ENCODE measurements around the gene VWA8. TPM values are rescaled to one million over a fixed set of nuclear protein-coding genes. Genes with fewer than 3 reads are reported as not detected.

VWA8 gene
- total RNA-seq, 6 experiments from 2014 or later: 11.3 to 14.7 (median 13.8) TPM

DNA sequence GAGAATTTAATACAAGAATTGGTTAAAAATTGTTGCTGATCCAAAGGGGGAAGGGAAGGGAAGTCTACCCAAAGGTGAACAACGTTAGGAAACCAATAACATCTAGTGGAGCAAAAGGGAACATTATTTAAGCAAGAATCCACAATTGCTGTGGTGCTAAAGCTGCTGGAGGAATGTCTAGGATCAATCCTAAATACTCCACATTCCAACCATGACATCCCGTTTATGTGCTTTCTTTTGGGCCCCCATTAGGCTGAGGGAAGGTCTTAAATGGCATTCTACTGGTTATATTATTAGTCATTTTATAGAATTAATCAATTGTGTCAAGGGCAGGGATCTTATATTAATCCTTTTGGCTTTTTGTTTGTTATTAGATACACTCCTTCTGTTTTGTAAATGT is 39.9 kb upstream of the VWA8 start:
- no peak for DNase-seq
- Mint-ChIP-seq H3K4me3 (peak overlapping the region; percentile 40), H3K27ac (peak overlapping the region; percentile 85), H3K4me1 (ENCODE audit: low read depth) (peaks cover 27% of the 10 kb centered on the region), H3K27me3 (ENCODE audit: insufficient read depth) (no peaks in the 10 kb centered on the region; the same call in 1 of the 2 replicates), H3K9me3 (no peaks in the 10 kb centered on the region), H3K36me3 (ENCODE audit: low read depth) (no peaks in the 10 kb centered on the region)
- TF ChIP-seq, protein P1, sequence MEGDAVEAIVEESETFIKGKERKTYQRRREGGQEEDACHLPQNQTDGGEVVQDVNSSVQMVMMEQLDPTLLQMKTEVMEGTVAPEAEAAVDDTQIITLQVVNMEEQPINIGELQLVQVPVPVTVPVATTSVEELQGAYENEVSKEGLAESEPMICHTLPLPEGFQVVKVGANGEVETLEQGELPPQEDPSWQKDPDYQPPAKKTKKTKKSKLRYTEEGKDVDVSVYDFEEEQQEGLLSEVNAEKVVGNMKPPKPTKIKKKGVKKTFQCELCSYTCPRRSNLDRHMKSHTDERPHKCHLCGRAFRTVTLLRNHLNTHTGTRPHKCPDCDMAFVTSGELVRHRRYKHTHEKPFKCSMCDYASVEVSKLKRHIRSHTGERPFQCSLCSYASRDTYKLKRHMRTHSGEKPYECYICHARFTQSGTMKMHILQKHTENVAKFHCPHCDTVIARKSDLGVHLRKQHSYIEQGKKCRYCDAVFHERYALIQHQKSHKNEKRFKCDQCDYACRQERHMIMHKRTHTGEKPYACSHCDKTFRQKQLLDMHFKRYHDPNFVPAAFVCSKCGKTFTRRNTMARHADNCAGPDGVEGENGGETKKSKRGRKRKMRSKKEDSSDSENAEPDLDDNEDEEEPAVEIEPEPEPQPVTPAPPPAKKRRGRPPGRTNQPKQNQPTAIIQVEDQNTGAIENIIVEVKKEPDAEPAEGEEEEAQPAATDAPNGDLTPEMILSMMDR (IDR thresholded peaks at IDR 0.05): no peak

DNA sequence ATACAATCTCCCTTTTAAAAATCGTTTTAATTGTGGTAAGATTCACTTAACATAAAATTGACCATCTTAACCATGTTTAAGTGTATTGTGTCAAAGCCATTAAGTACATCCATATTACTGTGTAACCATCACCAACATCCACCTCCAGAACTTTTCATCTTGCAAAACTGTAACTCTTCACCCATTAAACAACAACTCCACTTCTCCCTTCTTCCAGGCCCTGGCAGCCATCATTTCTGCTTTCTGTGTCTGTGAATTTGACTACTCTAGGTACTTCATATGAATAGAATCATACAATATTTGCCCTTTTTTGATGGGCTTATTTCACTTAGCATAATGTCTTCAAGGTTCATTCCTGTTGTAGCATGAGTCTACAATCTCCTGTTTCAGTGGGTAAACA is 36.5 kb upstream of the VWA8 start:
- Mint-ChIP-seq H3K36me3 (ENCODE audit: low read depth) (no peaks in the 10 kb centered on the region), H3K27me3 (ENCODE audit: insufficient read depth) (no peaks in the 10 kb centered on the region; the same call in none of the 2 replicates), H3K4me1 (ENCODE audit: low read depth) (peaks cover 28% of the 10 kb centered on the region), H3K4me3 (no peak overlapping the region), H3K27ac (no peak overlapping the region), H3K9me3 (no peaks in the 10 kb centered on the region)
- TF ChIP-seq, protein P1 (IDR thresholded peaks at IDR 0.05): no peak
- DNase-seq: no peak

DNA sequence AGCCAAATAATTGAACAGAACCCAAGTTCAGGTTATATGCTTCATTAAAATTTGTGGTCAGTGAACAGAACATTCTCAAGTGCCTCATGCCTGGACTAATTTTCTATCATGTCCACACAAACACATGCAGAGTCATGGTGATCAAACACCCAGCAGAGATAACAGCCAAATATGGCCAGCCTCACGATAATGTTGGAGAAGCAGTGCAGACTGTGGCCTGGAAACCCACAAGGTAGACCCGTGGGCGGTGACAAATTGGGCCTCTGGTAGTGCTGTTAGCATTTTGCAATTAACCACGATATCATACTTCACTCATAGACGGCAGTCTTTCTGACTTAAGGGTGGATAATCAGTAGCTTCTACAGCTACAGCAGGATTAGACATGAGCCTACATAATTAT is 35.0 kb upstream of the VWA8 start:
- TF ChIP-seq, protein P1 (IDR thresholded peaks at IDR 0.05): no peak
- Mint-ChIP-seq H3K27me3 (ENCODE audit: insufficient read depth) (peaks cover 5% of the 10 kb centered on the region), H3K9me3 (no peaks in the 10 kb centered on the region), H3K4me1 (ENCODE audit: low read depth) (peaks cover 14% of the 10 kb centered on the region), H3K4me3 (no peak overlapping the region), H3K36me3 (ENCODE audit: low read depth) (no peaks in the 10 kb centered on the region), H3K27ac (no peak overlapping the region)
- DNase-seq: peak; percentile 1

DNA sequence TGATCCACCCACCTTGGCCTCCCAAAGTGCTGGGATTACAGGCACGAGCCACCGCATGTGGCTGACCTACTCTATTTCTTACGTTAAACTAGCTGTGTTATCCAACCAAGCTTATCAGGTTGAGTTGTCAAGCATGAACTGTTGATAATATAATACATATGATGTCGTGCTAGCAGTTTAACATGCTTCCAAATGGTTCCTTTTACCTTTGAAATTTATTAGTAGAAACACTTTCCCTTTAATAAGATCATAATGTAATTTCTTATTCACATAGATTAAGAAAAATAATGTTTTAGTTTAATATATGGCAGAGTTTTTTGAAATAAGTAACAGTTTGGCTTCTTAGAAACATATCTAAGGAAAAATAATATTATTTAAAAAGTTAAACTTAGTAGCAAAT is 34.4 kb upstream of the VWA8 start:
- no peaks in the 10 kb centered on the region for H3K9me3 Mint-ChIP-seq
- no peaks in the 10 kb centered on the region for H3K36me3 Mint-ChIP-seq (ENCODE audit: low read depth)
- TF ChIP-seq, protein P1 (IDR thresholded peaks at IDR 0.05): no peak
- peaks cover 8% of the 10 kb centered on the region; the same call in 1 of the 2 replicates for H3K4me1 Mint-ChIP-seq (ENCODE audit: low read depth)
- no peak overlapping the region for H3K27ac Mint-ChIP-seq
- DNase-seq: no peak
- H3K27me3 Mint-ChIP-seq (ENCODE audit: insufficient read depth): peaks cover 5% of the 10 kb centered on the region
- no peak overlapping the region for H3K4me3 Mint-ChIP-seq

DNA sequence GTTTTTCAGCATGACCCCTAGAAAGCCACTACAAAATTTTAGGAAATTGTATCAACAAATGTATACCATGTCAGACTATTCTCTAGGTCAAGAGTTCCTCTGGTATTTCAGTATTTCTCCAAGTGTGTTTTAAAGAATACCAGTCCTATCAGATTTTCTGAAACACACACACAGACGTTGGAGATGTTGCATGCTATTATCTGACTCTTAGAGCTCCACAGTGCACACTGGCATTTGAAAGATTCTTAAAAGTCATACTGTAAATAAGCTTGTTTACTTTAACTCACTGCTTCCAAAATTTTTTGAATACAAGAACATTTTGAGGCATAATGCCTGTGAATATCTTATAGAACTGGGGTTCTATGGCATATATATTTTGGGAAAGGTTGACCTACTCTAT is 33.8 kb upstream of the VWA8 start:
- Mint-ChIP-seq H3K27me3 (ENCODE audit: insufficient read depth) (peaks cover 5% of the 10 kb centered on the region), H3K9me3 (no peaks in the 10 kb centered on the region), H3K4me1 (ENCODE audit: low read depth) (peaks cover 8% of the 10 kb centered on the region; the same call in 1 of the 2 replicates), H3K36me3 (ENCODE audit: low read depth) (no peaks in the 10 kb centered on the region), H3K27ac (no peak overlapping the region), H3K4me3 (no peak overlapping the region)
- DNase-seq: no peak
- TF ChIP-seq, protein P1 (IDR thresholded peaks at IDR 0.05): no peak

DNA sequence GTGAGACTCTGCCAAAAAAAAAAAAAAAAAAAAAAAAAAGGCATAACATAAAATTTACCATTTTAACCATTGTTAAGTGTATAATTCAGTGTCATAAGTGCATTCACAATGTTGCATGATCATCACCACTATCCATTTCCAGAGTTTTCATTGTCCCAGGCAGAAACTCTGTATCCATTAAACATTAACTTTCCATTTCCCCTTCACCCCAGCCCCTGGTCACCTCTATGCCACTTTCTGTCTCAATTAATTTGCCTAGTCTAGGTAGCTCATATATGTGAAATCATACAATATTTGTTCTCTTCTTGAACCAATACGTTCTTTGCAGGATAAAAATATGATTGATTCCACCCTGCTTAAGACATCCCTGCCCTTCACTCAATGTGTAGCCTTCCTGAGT is 31.0 kb upstream of the VWA8 start:
- Mint-ChIP-seq H3K36me3 (ENCODE audit: low read depth) (no peaks in the 10 kb centered on the region), H3K4me3 (no peak overlapping the region), H3K27me3 (ENCODE audit: insufficient read depth) (peaks cover 5% of the 10 kb centered on the region; the same call in 1 of the 2 replicates), H3K4me1 (ENCODE audit: low read depth) (peaks cover 11% of the 10 kb centered on the region), H3K27ac (no peak overlapping the region), H3K9me3 (no peaks in the 10 kb centered on the region)
- no peak for DNase-seq
- TF ChIP-seq, protein P1 (IDR thresholded peaks at IDR 0.05): no peak
